ENCODE data around the gene DNASE1. TPM values are rescaled to one million over a fixed set of nuclear protein-coding genes. Genes with fewer than 3 reads are reported as not detected.

The DNASE1 gene
- total RNA-seq, 4 donors from 2014 or later, result 2.5 to 7.3 (median 3.5) TPM

DNA sequence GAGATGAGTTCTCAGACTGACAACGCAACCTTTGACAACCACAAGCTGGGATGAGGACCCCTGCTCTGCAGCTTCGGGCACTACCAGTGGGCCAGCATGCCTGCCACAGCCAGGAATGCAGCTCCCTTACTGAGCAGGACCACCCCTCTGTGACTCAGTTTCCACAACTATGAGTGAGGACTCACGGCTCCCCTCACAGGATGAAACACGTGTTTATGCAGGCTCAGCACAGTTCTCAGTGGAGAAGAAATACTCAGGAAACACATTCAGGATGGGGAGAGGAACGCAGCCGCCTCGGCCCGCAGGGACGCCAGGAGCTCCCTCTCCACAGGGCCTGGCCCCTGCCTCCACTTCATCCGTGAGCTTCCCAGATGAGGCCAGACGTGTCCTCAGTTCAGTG, 14.1 kb downstream of the DNASE1 start:
- in situ Hi-C loops (cut with MboI; ENCODE audit: low sequenced_read_pairs in 4 of 4) (no loop called here), intact Hi-C loops (cut with DNase I; ENCODE audit: low total_unique reads) (no loop called here)
- no peak for DNase-seq
- Histone ChIP-seq H3K27ac (no peak overlapping the region), H3K4me1 (no peaks in the 10 kb centered on the region), H3K36me3 (peaks cover 0 to 71% of the 10 kb centered on the region in 2 donors), H3K9me3 (no peaks in the 10 kb centered on the region), H3K4me3 (no peak overlapping the region), H3K27me3 (no peaks in the 10 kb centered on the region)
- no peak for ATAC-seq
- no peak for TF ChIP-seq POLR2A (IDR thresholded peaks at IDR 0.05)
- TF ChIP-seq, protein P1, sequence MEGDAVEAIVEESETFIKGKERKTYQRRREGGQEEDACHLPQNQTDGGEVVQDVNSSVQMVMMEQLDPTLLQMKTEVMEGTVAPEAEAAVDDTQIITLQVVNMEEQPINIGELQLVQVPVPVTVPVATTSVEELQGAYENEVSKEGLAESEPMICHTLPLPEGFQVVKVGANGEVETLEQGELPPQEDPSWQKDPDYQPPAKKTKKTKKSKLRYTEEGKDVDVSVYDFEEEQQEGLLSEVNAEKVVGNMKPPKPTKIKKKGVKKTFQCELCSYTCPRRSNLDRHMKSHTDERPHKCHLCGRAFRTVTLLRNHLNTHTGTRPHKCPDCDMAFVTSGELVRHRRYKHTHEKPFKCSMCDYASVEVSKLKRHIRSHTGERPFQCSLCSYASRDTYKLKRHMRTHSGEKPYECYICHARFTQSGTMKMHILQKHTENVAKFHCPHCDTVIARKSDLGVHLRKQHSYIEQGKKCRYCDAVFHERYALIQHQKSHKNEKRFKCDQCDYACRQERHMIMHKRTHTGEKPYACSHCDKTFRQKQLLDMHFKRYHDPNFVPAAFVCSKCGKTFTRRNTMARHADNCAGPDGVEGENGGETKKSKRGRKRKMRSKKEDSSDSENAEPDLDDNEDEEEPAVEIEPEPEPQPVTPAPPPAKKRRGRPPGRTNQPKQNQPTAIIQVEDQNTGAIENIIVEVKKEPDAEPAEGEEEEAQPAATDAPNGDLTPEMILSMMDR (IDR thresholded peaks at IDR 0.05 in 4 of 5, conservative IDR thresholded peaks at IDR 0.05 in 1 of 5), result no peak

DNA sequence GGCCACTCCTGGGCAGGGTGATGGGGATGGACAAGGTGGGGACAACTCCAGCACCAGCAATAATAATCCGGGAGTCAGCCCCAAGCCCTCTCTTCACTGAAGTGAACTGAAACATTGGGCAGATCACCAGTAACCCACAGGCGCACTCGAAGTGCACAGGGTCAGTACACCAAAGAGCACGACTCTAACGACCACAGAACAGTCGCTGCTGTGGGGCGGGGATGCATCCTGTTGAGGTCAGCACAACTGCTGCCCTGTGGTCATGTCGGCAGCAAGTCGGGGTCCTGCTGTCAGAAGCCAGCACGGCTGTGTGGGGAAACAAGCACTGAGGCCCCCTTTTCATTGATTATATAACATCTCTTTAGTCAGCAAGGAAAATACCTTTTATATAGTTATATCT, 14.6 kb downstream of the DNASE1 start:
- Histone ChIP-seq H3K27me3 (no peaks in the 10 kb centered on the region), H3K4me3 (no peak overlapping the region), H3K36me3 (peaks cover 0 to 71% of the 10 kb centered on the region in 2 donors), H3K27ac (no peak overlapping the region), H3K4me1 (no peaks in the 10 kb centered on the region), H3K9me3 (no peaks in the 10 kb centered on the region)
- no peak for TF ChIP-seq POLR2A (IDR thresholded peaks at IDR 0.05)
- TF ChIP-seq, protein P1 (IDR thresholded peaks at IDR 0.05 in 4 of 5, conservative IDR thresholded peaks at IDR 0.05 in 1 of 5), result no peak
- in situ Hi-C loops (cut with MboI; ENCODE audit: low sequenced_read_pairs in 4 of 4) (no loop called here), intact Hi-C loops (cut with DNase I; ENCODE audit: low total_unique reads) (no loop called here)
- DNase-seq (no peak), ATAC-seq (no peak)

DNA sequence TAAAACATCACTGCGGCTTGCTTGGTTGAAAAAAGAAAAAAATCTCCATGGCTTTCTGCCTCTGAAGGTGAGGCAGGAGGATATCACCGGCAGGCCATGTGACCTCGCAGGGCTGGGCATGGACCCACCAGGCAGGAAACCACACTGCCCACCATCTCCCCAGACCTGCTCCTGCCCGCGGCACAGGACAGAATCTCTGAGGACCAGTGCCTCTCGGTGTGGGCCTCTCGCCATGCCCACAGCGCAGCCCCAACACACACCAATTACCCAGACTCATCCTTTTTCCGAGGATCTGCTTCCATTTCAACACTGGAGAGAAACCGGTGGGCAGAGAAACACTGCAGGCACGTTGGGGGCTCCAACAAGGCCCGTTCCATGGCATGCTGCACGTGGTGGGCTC, 16.2 kb downstream of the DNASE1 start:
- no peak for TF ChIP-seq POLR2A (IDR thresholded peaks at IDR 0.05)
- TF ChIP-seq, protein P1 (IDR thresholded peaks at IDR 0.05 in 4 of 5, conservative IDR thresholded peaks at IDR 0.05 in 1 of 5), result no peak
- Histone ChIP-seq H3K36me3 (peaks cover 0 to 71% of the 10 kb centered on the region in 2 donors), H3K27ac (no peak overlapping the region), H3K4me1 (no peaks in the 10 kb centered on the region), H3K4me3 (no peak overlapping the region), H3K9me3 (no peaks in the 10 kb centered on the region), H3K27me3 (no peaks in the 10 kb centered on the region)
- intact Hi-C loops (cut with DNase I; ENCODE audit: low total_unique reads) (no loop called here), in situ Hi-C loops (cut with MboI; ENCODE audit: low sequenced_read_pairs in 4 of 4) (no loop called here)
- ATAC-seq (no peak), DNase-seq (no peak)

DNA sequence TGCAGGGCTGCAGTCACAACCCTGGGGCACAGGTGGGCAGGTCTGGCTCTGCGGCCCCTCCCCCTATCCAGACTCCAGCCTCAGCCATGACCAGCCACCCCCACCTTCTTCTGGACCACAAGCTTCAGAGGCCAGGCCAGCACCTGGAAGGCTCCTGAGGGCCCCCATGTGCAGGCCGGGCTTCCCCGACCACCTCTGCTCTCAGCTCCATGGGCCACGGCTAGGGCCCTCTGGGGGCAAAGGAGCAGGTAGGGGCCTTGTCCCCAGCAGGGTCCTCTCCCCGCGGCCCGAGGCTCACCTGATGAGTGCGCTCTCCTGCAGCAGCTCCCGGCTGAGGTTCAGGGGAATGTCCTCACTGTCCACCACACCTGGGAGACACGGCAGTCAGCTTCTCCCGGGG, 16.9 kb downstream of the DNASE1 start:
- TF ChIP-seq POLR2A (IDR thresholded peaks at IDR 0.05), result no peak
- TF ChIP-seq, protein P1 (IDR thresholded peaks at IDR 0.05 in 4 of 5, conservative IDR thresholded peaks at IDR 0.05 in 1 of 5), result no peak
- Histone ChIP-seq H3K4me1 (no peaks in the 10 kb centered on the region), H3K27ac (no peak overlapping the region), H3K36me3 (peaks cover 0 to 73% of the 10 kb centered on the region in 2 donors), H3K9me3 (no peaks in the 10 kb centered on the region), H3K4me3 (no peak overlapping the region), H3K27me3 (no peaks in the 10 kb centered on the region)
- intact Hi-C loops (cut with DNase I; ENCODE audit: low total_unique reads), result no loop called here
- DNase-seq, result no peak
- no peak for ATAC-seq
- in situ Hi-C loops (cut with MboI; ENCODE audit: low sequenced_read_pairs in 4 of 4), result no loop called here

DNA sequence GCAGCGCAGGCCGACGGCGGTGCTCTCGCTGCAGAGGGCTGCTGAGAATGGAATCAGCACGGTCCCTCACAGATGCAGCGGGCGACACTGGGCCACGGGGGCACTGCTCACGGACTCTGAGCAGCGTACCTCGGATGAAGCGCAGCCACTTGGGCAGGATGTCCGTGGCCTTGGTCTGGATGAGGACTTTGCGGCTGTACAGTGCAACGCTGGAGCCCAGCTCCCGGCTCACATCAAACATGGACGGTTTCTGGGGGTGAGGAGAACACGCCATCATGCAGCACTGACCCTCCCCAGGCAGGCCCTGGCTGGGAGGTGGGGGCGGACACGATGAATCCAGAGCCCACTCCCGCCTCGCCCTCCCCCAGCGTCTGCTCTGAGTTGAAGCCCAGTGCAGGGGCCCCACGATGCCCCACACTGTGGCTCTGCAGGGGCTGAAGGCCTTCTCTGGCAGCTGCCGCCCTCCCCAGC, 18.1 kb downstream of the DNASE1 start:
- H3K9me3 ChIP-seq, result no peaks in the 10 kb centered on the region
- TF ChIP-seq, protein P1 (IDR thresholded peaks at IDR 0.05 in 4 of 5, conservative IDR thresholded peaks at IDR 0.05 in 1 of 5), result no peak
- TF ChIP-seq POLR2A (IDR thresholded peaks at IDR 0.05), result no peak
- no peak overlapping the region for H3K27ac ChIP-seq
- no peaks in the 10 kb centered on the region for H3K4me1 ChIP-seq
- intact Hi-C loops (cut with DNase I; ENCODE audit: low total_unique reads), result no loop called here
- ATAC-seq (no peak), DNase-seq (no peak)
- no peaks in the 10 kb centered on the region for H3K27me3 ChIP-seq
- peaks cover 0 to 79% of the 10 kb centered on the region in 2 donors for H3K36me3 ChIP-seq
- no peak overlapping the region for H3K4me3 ChIP-seq
- in situ Hi-C loops (cut with MboI; ENCODE audit: low sequenced_read_pairs in 4 of 4), result no loop called here

Measured in gastrocnemius medialis (tissue), 4 donors.